KOPT-K1 (cell line): ENCODE data around the gene CD80.
"Not testable (repeated sequence)": the region's sequence is repeated elsewhere in the genome, so short reads cannot be mapped to it uniquely, and the experiment has no call there.

Source experiments
- H3K27ac ChIP-seq: fragments of 200-600 bp; sonication (generic); 2 replicates; pipeline ENCODE4 v1.5.1; 2016; ENCODE audit warnings: antibody characterized with exemption, mild to moderate bottlenecking, low read depth, low read length; ENCODE audit not compliant: poor library complexity, severe bottlenecking
- H3K36me3 ChIP-seq: fragments of 200-600 bp; sonication (generic); 2 replicates; pipeline ENCODE4 v1.5.1; 2017; ENCODE audit warnings: antibody characterized with exemption, mild to moderate bottlenecking, low read length, moderate library complexity; ENCODE audit not compliant: insufficient read depth
- H3K9me3 ChIP-seq: fragments of 200-600 bp; sonication (generic); 2 replicates; pipeline ENCODE4 v1.5.1; 2017; ENCODE audit warnings: antibody characterized with exemption, low read length, mild to moderate bottlenecking; ENCODE audit not compliant: insufficient read depth, poor library complexity, severe bottlenecking

The CD80 gene

GRCh38 chr3:119559441-119559963, at the start of gene CD80:
Gene CD80, minus strand, starts transcription at chr3:119559614. Its CDS starts 1,886 bp downstream, at chr3:119557728.
- Histone ChIP-seq H3K9me3 (no peaks in the 10 kb centered on the region), H3K27ac (no peak within 1 kb of the TSS), H3K36me3 (no peaks in the 10 kb centered on the region)

GRCh38 chr3:119608405-119609000, 49.1 kb upstream of the CD80 start:
- no peak overlapping the region for H3K27ac ChIP-seq
- no peaks in the 10 kb centered on the region for H3K36me3 ChIP-seq
- H3K9me3 ChIP-seq = peaks cover 8% of the 10 kb centered on the region

GRCh38 chr3:119604878-119605277, 45.5 kb upstream of the CD80 start:
- Histone ChIP-seq H3K9me3 (no peaks in the 10 kb centered on the region), H3K27ac (no peak overlapping the region), H3K36me3 (no peaks in the 10 kb centered on the region)

- H3K9me3 ChIP-seq = no peaks in the 10 kb centered on the region
- no peak overlapping the region for H3K27ac ChIP-seq
- H3K36me3 ChIP-seq = no peaks in the 10 kb centered on the region
These were observed 43.3 kb upstream of the CD80 start for GRCh38 chr3:119602676-119603075.

- Histone ChIP-seq H3K27ac (no peak overlapping the region), H3K36me3 (no peaks in the 10 kb centered on the region), H3K9me3 (no peaks in the 10 kb centered on the region)
These were observed 41.7 kb upstream of the CD80 start for GRCh38 chr3:119601154-119601553.

GRCh38 chr3:119600732-119601131, 41.3 kb upstream of the CD80 start:
- no peaks in the 10 kb centered on the region for H3K36me3 ChIP-seq
- H3K9me3 ChIP-seq = no peaks in the 10 kb centered on the region
- no peak overlapping the region for H3K27ac ChIP-seq

GRCh38 chr3:119599558-119600174, 40.3 kb upstream of the CD80 start:
- no peak overlapping the region for H3K27ac ChIP-seq
- H3K36me3 ChIP-seq = no peaks in the 10 kb centered on the region
- no peaks in the 10 kb centered on the region for H3K9me3 ChIP-seq

GRCh38 chr3:119598410-119599098, 39.1 kb upstream of the CD80 start:
- H3K36me3 ChIP-seq = no peaks in the 10 kb centered on the region
- no peaks in the 10 kb centered on the region for H3K9me3 ChIP-seq
- H3K27ac ChIP-seq = no peak overlapping the region

GRCh38 chr3:119597548-119598288, 38.3 kb upstream of the CD80 start, which contains the start of gene PLA1A:
Gene PLA1A, plus strand, starts transcription at chr3:119597885. Its CDS starts 29 bp downstream, at chr3:119597914.
- no peaks in the 10 kb centered on the region for H3K36me3 ChIP-seq
- no peak within 1 kb of the TSS for H3K27ac ChIP-seq
- H3K9me3 ChIP-seq = no peaks in the 10 kb centered on the region

GRCh38 chr3:119596398-119596797, 37.0 kb upstream of the CD80 start:
- H3K27ac ChIP-seq = no peak overlapping the region
- H3K36me3 ChIP-seq = no peaks in the 10 kb centered on the region
- no peaks in the 10 kb centered on the region for H3K9me3 ChIP-seq

- Histone ChIP-seq H3K36me3 (no peaks in the 10 kb centered on the region), H3K27ac (no peak overlapping the region)
These were observed 36.4 kb upstream of the CD80 start for GRCh38 chr3:119595639-119596334.

GRCh38 chr3:119594929-119595328, 35.5 kb upstream of the CD80 start:
- not testable (repeated sequence) for H3K36me3 ChIP-seq, H3K27ac ChIP-seq
- peaks cover 12% of the 10 kb centered on the region for H3K9me3 ChIP-seq

More at GRCh38 chr3:119595639-119596334, 36.4 kb upstream of the CD80 start:
- peaks cover 4% of the 10 kb centered on the region for H3K9me3 ChIP-seq

GRCh38 chr3:119594066-119594465, 34.7 kb upstream of the CD80 start:
- Histone ChIP-seq H3K9me3 (peaks cover 12% of the 10 kb centered on the region), H3K36me3 (no peaks in the 10 kb centered on the region), H3K27ac (no peak overlapping the region)

- no peaks in the 10 kb centered on the region for H3K36me3 ChIP-seq
- H3K27ac ChIP-seq = no peak overlapping the region
- peaks cover 12% of the 10 kb centered on the region for H3K9me3 ChIP-seq
These were observed 33.4 kb upstream of the CD80 start for GRCh38 chr3:119592861-119593260.
